B cell (primary cell): ENCODE results near the gene ICAM5.

Experiments
- CTCF ChIP-seq: fragments of 200-600 bp; IDR thresholded peaks from one replicate; pipeline ENCODE4 v1.8.0; 2022; ENCODE audit warnings: antibody characterized with exemption, mild to moderate bottlenecking
- EZH2 ChIP-seq: IDR thresholded peaks from 2 replicates; pipeline ENCODE4 v1.6.1; 2012; ENCODE audit warnings: borderline replicate concordance, low read depth, mild to moderate bottlenecking, moderate library complexity, low read length; ENCODE audit not compliant: insufficient read depth, poor library complexity, severe bottlenecking

GRCh38 chr19:10274589-10274988 lies 15.2 kb upstream of the ICAM5 start:
- TF ChIP-seq CTCF (no peak), EZH2 (no peak)
